ENCODE data around the gene OR51B6.
"Not testable (repeated sequence)": the region's sequence is repeated elsewhere in the genome, so short reads cannot be mapped to it uniquely, and the experiment has no call there.

The OR51B6 gene

DNA sequence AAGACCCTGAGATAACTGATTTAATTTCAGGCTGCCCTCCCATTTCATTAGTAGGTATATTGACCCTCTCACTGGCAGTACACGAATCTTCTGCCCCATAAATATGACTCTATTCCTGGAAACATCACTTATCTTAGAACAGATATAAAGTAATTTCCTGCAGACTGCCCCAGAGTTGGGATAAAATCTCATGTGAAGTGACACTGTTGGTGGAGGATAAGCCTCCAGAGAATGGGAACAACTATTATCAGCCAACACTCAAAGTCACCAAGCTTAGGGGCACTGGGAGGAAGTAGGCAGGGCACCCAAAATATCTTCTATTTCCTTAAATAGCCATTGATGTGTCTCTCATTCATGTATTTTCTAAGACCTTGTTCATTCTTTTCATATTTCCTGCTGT is 16.1 kb upstream of the OR51B6 start (continued):
- TF ChIP-seq TRIM28 (IDR thresholded peaks at IDR 0.05; ENCODE audit: borderline replicate concordance, low read length) (no peak), ZNF600 (tag by site-specific recombination; IDR thresholded peaks at IDR 0.05) (no peak)

- Histone ChIP-seq H3K36me3 (ENCODE audit: control insufficient read depth in 2 of 2, insufficient read depth in 1 of 2, low read length in 2 of 2) (no peaks in the 10 kb centered on the region), H3K9me3 (ENCODE audit: control insufficient read depth, insufficient read depth, low read depth, low read length) (no peaks in the 10 kb centered on the region), H3K4me3 (ENCODE audit: low read depth, low read length) (no peak overlapping the region), H3K27ac (ENCODE audit: extremely low read depth, low read depth, low read length) (no peak overlapping the region), H3K4me1 (ENCODE audit: control insufficient read depth, insufficient read depth, low read length) (no peaks in the 10 kb centered on the region)
- CTCF ChIA-PET = no interaction called here
- TF ChIP-seq ZNF600 (tag by site-specific recombination; IDR thresholded peaks at IDR 0.05) (no peak), SP2 (tag by site-specific recombination; IDR thresholded peaks at IDR 0.05) (no peak), ZNF777 (tag by site-specific recombination; IDR thresholded peaks at IDR 0.05; ENCODE audit: borderline replicate concordance) (no peak), ZNF561 (tag by site-specific recombination; IDR thresholded peaks at IDR 0.05; ENCODE audit: borderline replicate concordance) (no peak), BCL11B (tag by site-specific recombination; IDR thresholded peaks at IDR 0.05; ENCODE audit: low read depth) (no peak), ZNF169 (tag by site-specific recombination; IDR thresholded peaks at IDR 0.05) (no peak), ZNF610 (tag by site-specific recombination; IDR thresholded peaks at IDR 0.05; ENCODE audit: borderline replicate concordance) (no peak), ZNF24 (tag by site-specific recombination; IDR thresholded peaks at IDR 0.05) (no peak), ZNF596 (tag by site-specific recombination; IDR thresholded peaks at IDR 0.05) (no peak), ZNF785 (tag by site-specific recombination; IDR thresholded peaks at IDR 0.05) (no peak), ZNF544 (tag by site-specific recombination; IDR thresholded peaks at IDR 0.05) (no peak)
- TF ChIP-seq, protein P1, sequence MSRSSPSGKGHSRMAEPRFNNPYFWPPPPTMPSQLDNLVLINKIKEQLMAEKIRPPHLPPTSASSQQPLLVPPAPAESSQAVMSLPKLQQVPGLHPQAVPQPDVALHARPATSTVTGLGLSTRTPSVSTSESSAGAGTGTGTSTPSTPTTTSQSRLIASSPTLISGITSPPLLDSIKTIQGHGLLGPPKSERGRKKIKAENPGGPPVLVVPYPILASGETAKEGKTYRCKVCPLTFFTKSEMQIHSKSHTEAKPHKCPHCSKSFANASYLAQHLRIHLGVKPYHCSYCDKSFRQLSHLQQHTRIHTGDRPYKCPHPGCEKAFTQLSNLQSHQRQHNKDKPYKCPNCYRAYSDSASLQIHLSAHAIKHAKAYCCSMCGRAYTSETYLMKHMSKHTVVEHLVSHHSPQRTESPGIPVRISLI (tag by site-specific recombination; IDR thresholded peaks at IDR 0.05) = no peak
- POLR2A ChIA-PET = no interaction called here
Observed at GRCh38 chr11:5336331-5336730, 15.0 kb upstream of the OR51B6 start.

DNA sequence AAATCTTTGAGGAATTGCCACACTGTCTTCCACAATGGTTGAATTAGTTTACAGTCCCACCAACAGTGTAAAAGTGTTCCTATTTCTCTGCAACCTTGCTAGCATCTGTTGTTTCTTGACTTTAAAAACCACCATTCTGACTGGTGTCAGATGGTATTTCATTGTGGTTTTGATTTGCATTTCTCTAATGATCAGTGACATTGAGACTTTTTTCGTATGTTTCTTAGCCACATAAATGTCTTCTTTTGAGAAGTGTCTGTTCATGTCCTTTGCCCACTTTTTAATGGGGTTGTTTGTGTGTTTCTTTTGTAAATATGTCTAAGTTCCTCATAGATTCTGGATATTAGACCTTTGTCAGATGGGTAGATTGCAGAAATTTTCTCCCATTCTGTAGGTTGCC is 14.1 kb upstream of the OR51B6 start:
- H3K4me1 ChIP-seq (ENCODE audit: control insufficient read depth, insufficient read depth, low read length); H3K9me3 ChIP-seq (ENCODE audit: control insufficient read depth, insufficient read depth, low read depth, low read length); H3K4me3 ChIP-seq (ENCODE audit: low read depth, low read length); H3K27ac ChIP-seq (ENCODE audit: extremely low read depth, low read depth, low read length); H3K36me3 ChIP-seq (ENCODE audit: control insufficient read depth in 2 of 2, insufficient read depth in 1 of 2, low read length in 2 of 2); CTCF ChIA-PET; POLR2A ChIA-PET: not testable (repeated sequence)

- ChIA-PET CTCF (interaction anchor here (0.6 kb wide), 1 partner anchor 712 kb away, joined by 3 read pairs; no protein-coding TSS in a partner anchor), POLR2A (no interaction called here)
- H3K27ac ChIP-seq (ENCODE audit: extremely low read depth, low read depth, low read length) = no peak overlapping the region
- TF ChIP-seq ZNF571 (tag by site-specific recombination; IDR thresholded peaks at IDR 0.05) (no peak), ZNF121 (tag by site-specific recombination; IDR thresholded peaks at IDR 0.05) (no peak), ZNF580 (tag by site-specific recombination; IDR thresholded peaks at IDR 0.05) (no peak), ZNF366 (tag by site-specific recombination; conservative IDR thresholded peaks at IDR 0.05) (no peak), ZNF837 (tag by site-specific recombination; IDR thresholded peaks at IDR 0.05) (no peak), ZNF664 (tag by site-specific recombination; IDR thresholded peaks at IDR 0.05) (no peak), HOXD13 (CRISPR knock-in tag; IDR thresholded peaks at IDR 0.05; ENCODE audit: borderline replicate concordance) (no peak), ZFP37 (tag by site-specific recombination; IDR thresholded peaks at IDR 0.05) (no peak), ZNF140 (tag by site-specific recombination; IDR thresholded peaks at IDR 0.05) (no peak), ZNF239 (tag by site-specific recombination; IDR thresholded peaks at IDR 0.05) (no peak), ZNF302 (tag by site-specific recombination; IDR thresholded peaks at IDR 0.05; ENCODE audit: low read depth) (no peak), ZNF19 (tag by site-specific recombination; IDR thresholded peaks at IDR 0.05; ENCODE audit: low read depth) (no peak), ZNF549 (tag by site-specific recombination; IDR thresholded peaks at IDR 0.05) (no peak), PRDM1 (tag by site-specific recombination; IDR thresholded peaks at IDR 0.05) (no peak)
- TF ChIP-seq, protein P2, sequence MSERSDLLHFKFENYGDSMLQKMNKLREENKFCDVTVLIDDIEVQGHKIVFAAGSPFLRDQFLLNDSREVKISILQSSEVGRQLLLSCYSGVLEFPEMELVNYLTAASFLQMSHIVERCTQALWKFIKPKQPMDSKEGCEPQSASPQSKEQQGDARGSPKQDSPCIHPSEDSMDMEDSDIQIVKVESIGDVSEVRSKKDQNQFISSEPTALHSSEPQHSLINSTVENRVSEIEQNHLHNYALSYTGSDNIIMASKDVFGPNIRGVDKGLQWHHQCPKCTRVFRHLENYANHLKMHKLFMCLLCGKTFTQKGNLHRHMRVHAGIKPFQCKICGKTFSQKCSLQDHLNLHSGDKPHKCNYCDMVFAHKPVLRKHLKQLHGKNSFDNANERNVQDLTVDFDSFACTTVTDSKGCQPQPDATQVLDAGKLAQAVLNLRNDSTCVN (tag by site-specific recombination; optimal IDR thresholded peaks at IDR 0.05) = no peak
- TF ChIP-seq, protein P3, sequence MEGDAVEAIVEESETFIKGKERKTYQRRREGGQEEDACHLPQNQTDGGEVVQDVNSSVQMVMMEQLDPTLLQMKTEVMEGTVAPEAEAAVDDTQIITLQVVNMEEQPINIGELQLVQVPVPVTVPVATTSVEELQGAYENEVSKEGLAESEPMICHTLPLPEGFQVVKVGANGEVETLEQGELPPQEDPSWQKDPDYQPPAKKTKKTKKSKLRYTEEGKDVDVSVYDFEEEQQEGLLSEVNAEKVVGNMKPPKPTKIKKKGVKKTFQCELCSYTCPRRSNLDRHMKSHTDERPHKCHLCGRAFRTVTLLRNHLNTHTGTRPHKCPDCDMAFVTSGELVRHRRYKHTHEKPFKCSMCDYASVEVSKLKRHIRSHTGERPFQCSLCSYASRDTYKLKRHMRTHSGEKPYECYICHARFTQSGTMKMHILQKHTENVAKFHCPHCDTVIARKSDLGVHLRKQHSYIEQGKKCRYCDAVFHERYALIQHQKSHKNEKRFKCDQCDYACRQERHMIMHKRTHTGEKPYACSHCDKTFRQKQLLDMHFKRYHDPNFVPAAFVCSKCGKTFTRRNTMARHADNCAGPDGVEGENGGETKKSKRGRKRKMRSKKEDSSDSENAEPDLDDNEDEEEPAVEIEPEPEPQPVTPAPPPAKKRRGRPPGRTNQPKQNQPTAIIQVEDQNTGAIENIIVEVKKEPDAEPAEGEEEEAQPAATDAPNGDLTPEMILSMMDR (tag by site-specific recombination; IDR thresholded peaks at IDR 0.05) = no peak
Observed at GRCh38 chr11:5339771-5340322, 11.5 kb upstream of the OR51B6 start.

More at GRCh38 chr11:5339771-5340322, 11.5 kb upstream of the OR51B6 start:
- H3K4me3 ChIP-seq (ENCODE audit: low read depth, low read length) = no peak overlapping the region
- H3K4me1 ChIP-seq (ENCODE audit: control insufficient read depth, insufficient read depth, low read length) = no peaks in the 10 kb centered on the region
- no peaks in the 10 kb centered on the region for H3K9me3 ChIP-seq (ENCODE audit: control insufficient read depth, insufficient read depth, low read depth, low read length)
- no peaks in the 10 kb centered on the region for H3K36me3 ChIP-seq (ENCODE audit: control insufficient read depth in 2 of 2, insufficient read depth in 1 of 2, low read length in 2 of 2)
